ENCODE measurements around the gene ITIH5.
"Not testable (repeated sequence)": the region's sequence is repeated elsewhere in the genome, so short reads cannot be mapped to it uniquely, and the experiment has no call there.

ITIH5 gene

DNA sequence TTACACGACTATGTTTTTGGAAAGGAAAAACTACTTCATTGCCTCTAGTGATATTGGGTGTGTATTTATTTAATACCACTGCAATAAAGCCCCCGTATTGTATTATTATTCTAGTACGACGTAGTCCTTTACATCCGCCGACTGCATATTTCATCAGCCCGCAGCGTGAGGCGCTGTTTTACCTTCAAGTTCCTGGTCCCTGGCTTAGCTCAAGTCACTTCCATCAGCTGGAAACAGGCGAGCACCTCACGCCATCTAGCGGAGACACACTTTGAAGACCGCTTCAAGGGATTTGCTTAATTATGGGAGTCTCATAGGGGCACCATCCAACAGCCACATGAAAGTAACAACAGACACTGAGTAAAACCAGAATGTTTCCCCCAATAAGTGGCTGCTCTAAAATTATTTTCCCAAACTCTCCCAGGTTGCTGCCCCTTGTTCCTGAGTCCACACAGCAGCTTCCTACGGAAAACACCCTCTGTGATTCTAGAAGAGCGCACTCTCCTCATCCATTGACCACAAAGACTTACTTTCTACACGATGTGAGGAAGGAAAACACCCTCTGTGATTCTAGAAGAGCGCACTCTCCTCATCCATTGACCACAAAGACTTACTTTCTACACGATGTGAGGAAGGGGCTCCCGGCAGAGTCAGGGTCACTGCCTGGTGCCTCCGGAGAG lies 20.6 kb upstream of the ITIH5 start:
- peak; percentile 89 for DNase-seq

GRCh38 chr10:7686351-7687171 lies 19.8 kb upstream of the ITIH5 start:
- DNase-seq, result no peak

- not testable (repeated sequence) for DNase-seq
Observed at GRCh38 chr10:7680078-7680477, 13.3 kb upstream of the ITIH5 start.

DNA sequence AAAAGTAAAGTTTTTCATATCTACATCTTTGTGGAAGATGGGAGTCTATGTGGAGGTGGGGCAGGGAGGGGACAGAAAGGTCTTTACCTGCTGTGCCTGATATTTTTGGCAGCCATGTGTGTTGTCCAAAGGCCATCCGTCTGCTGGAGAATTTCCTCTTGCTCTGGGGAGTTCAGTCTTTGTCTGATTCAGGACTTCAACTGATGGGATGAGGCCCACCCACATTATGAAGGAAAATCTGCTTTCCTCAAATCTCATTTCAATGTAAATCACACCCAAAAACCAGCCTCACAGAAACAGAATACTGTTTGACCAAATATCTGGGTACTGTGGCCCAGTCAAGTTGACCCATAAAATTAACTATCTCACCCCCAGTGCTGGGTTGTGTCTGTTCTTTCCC lies 12.5 kb upstream of the ITIH5 start:
- DNase-seq, result no peak

DNA sequence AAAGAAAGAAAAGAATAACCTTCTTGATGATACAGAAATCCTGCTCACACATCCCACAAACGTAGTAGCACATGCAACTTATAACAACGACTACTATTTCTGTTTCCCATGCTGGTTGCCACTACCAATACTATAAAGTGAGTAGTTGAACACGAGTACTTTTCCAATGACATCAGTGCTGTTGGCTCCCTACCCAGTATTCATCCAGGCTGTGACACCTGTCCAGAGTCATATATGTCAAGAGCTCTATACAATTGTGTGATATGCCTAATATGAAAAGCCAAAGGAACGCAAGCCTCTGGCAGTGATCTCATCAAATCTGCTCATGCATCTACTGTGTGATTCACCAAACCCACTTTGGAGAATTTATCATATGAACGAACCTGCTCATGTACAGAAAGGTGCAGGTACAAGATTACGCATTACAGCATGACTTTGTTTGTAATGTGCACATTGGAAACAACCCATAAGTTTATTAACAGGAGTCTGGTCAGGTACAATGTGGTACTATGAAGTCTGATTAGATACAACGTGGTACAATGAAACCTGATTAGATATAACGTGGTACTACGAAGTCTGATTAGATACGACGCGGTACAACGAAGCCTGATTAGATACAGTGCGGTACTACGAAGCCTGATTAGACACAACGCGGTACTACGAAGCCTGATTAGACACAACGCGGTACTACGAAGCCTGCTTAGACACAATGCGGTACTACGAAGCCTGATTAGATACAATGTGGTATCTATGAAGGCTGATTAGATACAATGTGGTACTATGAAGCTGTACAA lies 5.8 kb upstream of the ITIH5 start:
- peak; percentile 63 for DNase-seq

GRCh38 chr10:7670157-7670556 lies 3.4 kb upstream of the ITIH5 start:
- no peak for DNase-seq

DNA sequence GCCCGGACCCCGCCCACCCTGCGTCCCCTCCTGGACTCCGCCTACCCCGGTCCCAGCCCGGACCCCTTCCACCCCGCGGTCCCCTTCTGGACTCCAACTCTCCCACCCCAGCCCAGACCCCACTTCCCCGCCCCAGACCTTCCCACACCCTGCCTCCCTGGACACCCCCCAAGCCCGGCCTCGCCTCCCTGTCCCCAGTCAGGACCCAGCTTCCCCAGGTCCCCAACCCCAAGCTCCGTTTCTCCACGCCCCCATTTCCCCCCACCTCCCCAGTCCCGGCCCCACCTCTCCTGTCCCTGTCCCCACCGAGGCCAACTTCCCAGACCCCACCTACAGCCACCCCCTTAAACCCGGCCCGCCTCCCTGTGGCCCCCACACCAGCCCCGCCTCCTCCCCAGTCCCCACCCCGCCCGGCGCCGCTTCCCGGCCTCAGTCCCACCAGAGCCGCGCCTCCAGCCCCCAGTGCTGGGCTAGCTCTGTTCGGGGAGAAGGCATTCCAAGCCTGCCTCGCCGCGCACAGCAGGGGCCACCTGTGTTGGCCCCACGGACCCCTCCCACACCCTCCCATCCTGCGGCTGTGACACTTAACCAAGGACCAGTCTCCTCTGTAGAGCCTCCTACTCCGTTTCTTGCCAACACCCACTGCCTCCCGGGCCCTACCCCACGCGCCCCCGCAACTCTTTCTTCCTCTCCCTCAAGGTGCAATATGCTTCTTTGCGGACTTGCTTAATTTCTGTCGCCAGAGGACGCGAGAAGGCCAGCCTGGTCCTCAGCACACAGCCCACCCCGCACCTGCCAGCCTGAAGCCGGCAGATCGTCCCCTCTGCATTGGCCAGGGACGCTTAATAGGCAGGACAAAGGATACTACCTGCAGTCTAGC lies 736 bp upstream of the ITIH5 start:
- DNase-seq, result peak; percentile 60

DNA sequence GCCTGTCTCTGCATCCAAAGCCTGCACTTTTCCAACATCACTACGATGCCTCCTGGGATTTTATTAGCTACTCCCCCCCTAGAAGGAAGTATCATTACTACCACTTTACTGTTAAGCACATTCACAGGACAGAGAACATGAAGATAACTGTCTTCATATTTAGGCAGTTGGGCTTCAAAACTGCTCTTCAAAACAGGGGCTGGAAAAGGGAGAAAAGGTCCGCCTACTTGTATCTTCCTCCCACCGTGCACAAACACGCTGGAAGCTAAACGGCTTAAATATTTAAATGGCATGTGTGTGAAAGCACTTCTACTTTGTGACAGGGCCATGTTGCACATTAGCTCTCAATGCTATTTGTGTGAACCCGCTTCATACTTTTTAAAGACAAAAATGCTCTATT lies 999 bp downstream of the ITIH5 start:
- DNase-seq, result no peak

DNA sequence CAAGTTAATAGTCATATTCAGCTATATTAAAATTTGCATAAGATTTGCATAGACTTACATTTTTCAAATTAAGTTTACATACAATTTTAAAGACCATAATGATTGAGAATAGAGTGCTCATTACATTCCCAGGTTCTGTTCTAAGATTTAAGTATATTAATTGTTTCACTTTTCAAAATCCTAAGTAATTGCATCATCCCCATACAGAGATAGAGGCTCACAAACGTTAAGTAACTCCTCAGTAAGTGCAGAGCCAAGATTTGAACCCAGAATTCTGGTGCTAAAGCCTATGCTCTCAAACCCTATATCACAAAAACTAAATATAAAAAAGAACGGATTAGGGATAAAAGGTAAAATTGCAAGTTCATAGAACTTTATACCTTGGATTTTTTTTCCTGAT lies 2.1 kb downstream of the ITIH5 start:
- DNase-seq, result no peak

DNA sequence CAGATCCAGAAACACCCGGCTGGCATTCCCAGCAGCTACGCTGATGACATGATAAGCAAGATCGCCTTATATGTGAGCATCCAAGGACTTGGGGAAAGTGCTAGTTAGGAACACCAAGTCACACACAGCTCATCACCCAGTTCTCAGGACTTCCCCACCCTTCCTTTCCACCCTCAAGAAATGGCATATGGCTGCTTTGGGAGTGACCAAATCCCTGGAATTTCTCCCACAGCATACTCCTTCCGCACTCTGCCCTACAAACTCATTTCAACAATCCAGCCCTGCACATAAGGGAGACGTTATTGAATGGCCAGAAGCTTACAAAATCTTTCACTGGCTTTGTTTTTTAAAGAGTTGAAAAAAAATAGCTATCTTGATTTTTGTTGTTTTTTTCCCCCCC lies 4.2 kb downstream of the ITIH5 start:
- DNase-seq, result no peak

GRCh38 chr10:7659560-7659959 lies 7.2 kb downstream of the ITIH5 start:
- no peak for DNase-seq

DNA sequence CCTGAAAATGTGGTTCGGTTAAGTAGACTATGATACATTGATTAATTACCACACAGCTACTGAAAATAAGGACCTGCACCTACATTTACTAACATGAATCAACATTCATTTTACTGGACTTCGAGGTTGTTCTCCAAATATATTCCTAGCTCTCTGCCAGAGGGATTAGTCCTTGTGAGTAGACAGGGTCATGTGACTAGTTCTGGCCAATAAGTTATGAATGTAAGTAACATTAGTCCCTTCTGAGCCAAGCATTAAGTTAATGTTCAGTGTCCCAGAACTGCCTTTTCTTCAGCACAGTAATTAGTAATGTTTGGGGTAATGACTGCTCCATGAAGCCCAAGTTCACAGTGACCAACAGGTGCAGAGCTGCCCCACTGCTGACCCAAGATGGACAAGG lies 9.2 kb downstream of the ITIH5 start:
- no peak for DNase-seq

- DNase-seq, result not testable (repeated sequence)
Observed at GRCh38 chr10:7657079-7657478, 9.7 kb downstream of the ITIH5 start.

DNA sequence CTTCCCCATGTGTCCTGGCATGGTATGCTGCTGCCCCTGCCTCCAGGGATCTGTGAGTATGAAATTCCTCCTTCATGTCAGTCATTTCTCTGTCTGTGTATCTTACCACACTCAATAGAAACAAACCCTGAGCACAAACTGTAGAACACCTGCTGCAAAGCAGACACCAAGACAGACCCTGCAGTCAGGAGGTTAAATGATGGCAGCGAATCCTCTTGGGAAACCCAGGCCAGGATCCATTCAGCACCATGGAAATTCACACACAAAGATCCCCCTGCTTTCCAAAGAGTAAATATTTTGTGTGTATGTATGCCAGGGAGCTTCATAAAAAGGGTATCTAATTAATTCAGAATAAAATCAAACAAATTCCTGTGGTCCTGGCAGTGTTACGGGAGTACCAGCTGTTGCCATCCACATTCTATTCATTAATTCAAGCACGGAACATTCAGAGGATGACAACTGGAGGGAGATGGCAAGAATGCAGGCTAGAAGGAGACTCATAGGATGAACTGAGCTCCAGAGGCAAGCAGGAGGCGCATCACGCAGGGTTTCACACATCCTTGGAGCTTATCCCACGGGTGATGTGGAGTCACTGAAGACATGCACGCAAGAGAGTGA lies 14.8 kb downstream of the ITIH5 start:
- DNase-seq, result peak; percentile 53

GRCh38 chr10:7649673-7650300 lies 17.0 kb downstream of the ITIH5 start:
- DNase-seq, result no peak

GRCh38 chr10:7647062-7647664 lies 19.6 kb downstream of the ITIH5 start:
- DNase-seq, result no peak

DNA sequence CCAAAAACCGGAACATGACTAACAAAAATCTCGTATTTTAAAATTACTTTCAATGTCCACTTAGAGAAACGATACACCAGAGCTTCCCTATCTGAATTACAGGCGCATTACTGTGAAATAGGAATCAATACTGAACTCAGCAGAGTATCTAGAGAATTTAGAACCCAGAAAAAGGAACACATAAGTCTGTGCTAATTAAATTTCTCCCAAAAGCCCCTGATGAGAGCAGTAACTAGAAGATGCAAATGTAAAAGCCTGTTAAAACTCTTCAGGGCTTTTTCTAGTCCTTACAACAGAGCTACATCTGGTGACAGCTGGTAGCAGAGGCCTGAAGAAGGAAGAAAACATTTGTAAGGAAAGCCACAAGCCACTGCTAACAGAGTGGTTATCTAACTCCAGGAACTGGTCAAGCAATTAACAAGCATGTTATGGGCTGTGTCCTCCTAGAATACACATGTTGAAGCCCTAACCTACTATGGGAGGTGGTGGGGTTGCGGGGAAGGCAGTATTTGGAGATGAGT lies 24.2 kb downstream of the ITIH5 start:
- no peak for DNase-seq

GRCh38 chr10:7635408-7636125 lies 31.2 kb downstream of the ITIH5 start:
- DNase-seq, result no peak

- DNase-seq, result peak; percentile 68
Observed at GRCh38 chr10:7634142-7634894, 32.4 kb downstream of the ITIH5 start.
